ENCODE measurements around the gene ZNF775.

Gene ZNF775

DNA sequence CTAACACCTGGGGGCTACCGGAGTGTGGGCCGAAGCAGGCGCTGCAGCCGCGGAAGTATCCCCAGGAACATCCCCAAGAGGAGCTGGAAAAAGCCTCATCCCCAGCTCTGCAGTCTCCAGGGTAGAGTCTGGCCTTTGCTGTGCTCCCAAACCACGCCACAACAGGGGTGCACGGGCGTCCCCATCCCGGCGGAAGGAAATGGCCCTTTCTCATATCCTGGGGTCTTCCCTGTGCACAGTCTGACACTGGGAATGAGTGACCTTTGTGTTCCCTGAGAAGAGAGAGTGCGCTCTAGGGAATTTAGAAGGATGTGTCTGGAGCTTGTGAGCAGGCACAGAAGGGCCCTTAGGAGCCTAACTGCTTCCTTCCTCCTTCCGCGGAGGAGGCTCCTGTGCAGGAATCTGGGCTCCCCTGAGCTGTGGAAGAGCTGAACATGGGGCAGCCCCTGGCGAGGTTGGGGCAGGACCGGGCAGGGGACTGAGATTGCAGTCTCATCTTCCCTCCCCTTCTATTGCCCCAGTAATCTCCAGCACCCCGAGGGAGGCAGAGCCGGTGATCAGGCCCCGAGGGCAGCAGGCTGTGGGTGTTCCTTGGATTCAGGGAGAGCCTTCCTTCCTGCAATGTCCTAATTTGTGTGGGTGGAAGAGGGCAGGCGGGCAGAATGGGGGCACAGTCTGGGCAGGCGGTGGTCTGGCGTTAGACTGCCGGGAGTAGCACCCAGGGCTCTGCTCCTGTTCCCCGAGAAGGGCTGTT, 9.2 kb upstream of the ZNF775 start:
- no peak for DNase-seq

DNA sequence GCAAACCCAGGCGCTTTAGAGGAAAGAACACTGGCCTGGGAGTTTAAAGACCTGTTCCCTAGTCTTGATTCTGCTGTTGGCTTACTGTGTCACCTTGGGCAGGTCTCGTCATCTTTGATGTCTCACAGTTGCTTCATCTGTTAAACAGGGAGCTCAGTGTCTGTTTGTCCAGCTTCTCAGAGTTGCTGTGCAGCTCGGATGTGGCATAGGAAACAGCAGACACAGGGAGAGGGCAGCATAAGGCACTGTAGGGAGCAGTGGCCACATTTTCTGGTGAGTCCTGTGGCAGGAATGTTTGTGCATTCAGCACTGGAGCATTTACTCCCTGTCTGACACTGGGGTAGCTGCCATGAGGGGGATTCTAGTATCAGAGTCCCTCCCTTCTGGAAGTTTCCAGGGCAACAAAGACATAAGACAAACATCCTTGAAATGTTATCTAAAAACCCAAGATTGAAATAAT, 8.5 kb upstream of the ZNF775 start:
- DNase-seq: no peak

DNA sequence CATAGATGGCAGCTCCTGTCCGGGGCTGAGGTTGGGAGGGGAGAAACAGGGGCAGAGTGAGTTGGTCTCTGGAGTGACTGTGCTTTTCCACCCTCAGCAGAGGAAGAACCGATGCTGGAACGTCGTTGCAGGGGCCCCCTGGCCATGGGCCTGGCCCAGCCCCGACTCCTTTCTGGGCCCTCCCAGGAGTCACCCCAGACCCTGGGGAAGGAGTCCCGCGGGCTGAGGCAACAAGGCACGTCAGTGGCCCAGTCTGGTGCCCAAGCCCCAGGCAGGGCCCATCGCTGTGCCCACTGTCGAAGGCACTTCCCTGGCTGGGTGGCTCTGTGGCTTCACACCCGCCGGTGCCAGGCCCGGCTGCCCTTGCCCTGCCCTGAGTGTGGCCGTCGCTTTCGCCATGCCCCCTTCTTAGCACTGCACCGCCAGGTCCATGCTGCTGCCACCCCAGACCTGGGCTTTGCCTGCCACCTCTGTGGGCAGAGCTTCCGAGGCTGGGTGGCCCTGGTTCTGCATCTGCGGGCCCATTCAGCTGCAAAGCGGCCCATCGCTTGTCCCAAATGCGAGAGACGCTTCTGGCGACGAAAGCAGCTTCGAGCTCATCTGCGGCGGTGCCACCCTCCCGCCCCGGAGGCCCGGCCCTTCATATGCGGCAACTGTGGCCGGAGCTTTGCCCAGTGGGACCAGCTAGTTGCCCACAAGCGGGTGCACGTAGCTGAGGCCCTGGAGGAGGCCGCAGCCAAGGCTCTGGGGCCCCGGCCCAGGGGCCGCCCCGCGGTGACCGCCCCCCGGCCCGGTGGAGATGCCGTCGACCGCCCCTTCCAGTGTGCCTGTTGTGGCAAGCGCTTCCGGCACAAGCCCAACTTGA, 7.8 kb upstream of the ZNF775 start:
- no peak for DNase-seq

DNA sequence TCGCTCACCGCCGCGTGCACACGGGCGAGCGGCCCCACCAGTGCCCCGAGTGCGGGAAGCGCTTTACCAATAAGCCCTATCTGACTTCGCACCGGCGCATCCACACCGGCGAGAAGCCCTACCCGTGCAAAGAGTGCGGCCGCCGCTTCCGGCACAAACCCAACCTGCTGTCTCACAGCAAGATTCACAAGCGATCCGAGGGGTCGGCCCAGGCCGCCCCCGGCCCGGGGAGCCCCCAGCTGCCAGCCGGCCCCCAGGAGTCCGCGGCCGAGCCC, 7.2 kb upstream of the ZNF775 start:
- no peak for DNase-seq

DNA sequence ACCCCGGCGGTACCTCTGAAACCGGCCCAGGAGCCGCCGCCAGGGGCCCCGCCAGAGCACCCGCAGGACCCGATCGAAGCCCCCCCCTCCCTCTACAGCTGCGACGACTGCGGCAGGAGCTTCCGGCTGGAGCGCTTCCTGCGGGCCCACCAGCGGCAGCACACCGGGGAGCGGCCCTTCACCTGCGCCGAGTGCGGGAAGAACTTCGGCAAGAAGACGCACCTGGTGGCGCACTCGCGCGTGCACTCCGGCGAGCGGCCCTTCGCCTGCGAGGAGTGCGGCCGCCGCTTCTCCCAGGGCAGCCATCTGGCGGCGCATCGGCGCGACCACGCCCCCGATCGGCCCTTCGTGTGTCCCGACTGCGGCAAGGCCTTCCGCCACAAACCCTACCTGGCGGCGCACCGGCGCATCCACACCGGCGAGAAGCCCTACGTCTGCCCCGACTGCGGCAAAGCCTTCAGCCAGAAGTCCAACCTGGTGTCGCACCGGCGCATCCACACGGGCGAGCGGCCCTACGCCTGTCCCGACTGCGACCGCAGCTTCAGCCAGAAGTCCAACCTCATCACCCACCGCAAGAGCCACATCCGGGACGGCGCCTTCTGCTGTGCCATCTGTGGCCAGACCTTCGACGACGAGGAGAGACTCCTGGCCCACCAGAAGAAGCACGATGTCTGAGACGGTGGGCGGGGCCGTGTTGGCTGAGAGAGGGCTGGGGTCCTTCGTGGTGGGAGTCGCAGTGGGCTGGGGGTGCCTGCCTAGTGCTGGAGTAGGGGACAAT, 6.7 kb upstream of the ZNF775 start:
- DNase-seq: no peak

DNA sequence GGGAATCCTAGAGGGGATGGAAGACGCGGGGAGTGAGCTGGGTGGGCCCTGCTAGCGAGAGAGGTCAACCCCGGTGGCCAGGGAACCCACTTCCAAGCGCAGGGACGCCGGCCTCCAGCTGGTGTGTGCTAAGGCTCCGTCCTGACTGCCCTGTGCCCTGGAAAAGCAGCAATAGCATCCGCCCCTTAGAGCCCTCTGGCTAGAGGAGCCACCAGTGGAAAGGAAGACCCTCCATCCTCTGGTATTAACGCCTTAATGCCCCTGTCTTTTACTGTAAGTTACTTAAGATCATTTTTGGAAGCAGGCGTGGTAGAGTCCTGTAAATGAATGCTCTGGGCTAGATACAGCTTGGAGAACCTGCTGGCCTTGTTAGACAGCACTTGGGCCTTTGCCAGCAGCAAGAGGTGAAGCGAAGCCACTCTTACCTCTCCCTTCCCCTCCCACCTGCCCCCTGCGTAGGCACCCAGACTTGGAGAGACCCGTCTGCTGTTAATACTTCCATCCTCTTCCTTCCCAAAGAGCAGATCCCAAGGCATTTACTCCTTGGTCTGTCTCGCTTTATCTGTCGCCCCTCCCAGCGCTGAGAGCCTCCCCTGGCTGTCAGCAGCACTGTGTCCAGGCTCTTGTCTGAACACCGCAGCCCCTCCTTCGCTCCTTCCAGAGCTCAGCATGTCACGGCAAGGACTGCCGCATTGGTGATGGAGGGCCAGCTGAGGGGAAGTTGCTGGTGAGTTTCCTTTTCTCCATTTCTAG, 5.9 kb upstream of the ZNF775 start:
- no peak for DNase-seq

DNA sequence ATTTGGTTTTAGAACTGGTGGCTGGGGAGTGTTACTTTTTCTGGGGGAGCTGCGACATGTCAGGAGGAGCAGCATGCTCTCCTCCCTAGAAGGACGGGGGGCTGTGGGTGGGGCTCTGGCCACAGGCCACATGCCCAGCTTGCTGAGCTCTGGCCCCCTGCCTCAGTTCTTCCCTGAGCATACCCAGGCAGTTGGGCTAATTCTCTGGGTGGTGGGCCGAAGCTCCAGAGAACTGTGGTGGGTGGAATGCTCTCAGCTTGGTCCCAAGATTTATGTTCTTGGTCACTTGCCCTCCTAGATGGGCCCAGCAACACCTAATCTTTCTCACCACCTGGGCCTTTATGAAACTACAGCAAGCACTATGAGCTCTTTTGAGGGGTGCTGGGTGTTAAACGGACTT, 5.1 kb upstream of the ZNF775 start:
- DNase-seq: no peak

DNA sequence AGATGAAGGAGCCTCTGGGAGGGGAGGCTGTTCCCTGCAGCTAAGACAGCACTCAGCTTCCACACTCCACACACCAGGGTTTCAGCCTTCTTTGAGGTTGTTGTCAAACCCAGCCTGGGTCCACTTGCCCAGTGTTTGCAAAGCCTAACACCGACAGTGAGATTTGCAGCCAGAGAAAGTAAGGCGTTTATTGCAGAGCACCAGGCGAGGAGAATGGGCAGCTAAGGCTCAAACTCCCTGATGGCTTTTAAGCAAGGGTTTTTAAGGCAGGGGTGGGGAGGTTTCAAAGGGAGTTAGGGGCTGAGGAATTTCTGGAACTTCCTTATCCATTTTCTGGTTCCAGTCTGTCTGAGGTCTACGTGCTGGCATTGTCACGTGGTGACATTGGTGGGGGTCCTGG, 4.7 kb upstream of the ZNF775 start:
- no peak for DNase-seq

DNA sequence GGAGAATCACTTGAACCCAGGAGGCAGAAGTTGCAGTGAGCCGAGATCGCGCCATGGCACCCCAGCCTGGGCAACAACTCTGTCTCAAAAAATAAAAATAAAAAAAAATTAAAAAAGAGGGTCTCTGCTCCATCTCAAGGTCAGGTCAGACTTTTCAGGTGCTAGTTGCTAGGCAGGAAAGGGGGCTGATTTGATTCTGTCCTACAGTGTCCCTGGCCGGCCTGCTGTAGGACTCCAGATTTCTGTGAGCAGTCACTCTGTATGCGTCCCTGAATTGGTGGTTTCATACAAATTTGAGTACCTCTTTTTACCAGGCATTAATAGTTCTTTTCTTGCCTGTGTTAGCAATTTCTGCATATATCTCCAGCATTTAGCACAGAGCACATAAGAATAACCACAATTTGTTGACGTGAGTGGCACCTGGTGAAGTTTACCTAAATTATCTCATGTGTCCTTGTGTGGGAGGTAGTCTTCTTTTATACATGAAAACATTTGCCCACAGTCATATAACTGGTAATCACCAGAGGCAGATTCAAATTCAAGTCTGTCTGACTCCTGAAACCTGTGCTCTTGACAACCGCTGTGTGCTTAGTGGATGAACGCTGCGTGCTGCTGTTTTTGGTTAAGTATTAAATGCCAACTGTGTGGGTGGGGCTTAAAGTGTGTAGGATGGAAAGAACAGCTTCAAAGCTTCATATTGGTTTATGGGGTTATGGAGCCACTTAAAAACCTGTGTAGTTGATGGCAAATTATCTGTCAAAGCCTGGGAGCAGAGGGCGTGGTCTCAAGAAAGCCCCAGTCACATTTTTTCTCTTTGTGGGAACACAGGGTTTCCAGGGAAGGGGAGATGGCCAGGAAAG, 3.2 kb upstream of the ZNF775 start:
- DNase-seq: no peak

DNA sequence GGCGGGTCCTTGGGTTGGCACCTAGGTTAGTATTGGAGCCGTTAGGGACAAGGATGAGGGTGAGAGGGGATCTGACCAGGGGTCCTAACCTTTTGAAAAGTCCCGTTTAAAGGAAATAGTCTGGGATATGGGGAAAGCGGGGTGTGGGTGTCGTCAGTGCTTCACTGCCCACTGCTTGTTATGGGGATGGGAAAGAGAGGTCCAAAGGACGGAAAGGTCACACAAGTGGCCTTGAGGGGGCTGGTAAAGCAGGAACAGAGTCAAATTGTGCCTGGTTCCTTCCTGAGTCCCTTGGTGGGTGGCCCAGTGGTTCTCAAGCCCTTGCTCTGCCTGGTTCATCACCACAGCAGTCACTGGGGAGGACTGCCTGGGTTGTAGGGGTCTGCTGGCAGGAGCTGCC, 2.6 kb upstream of the ZNF775 start:
- DNase-seq: no peak

DNA sequence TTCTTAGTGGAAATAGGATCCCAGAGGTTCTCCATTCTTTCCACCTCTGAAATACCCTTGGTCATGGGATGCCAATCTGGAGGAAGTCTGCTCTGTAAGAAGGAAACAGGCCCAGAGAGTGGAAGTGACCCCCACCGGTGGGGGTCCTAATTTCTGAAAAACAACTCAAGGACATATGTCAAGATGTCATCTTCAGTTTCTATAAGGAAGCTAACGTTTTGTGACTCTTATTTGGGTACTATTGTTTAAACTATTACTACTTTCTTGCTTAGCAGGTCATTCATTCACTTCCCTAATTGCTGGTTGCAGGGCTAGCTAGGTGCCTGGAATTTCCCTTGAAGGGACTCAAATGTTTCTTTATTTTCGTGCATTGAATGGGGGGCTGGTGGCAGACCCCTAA, 1.9 kb upstream of the ZNF775 start:
- DNase-seq: no peak

DNA sequence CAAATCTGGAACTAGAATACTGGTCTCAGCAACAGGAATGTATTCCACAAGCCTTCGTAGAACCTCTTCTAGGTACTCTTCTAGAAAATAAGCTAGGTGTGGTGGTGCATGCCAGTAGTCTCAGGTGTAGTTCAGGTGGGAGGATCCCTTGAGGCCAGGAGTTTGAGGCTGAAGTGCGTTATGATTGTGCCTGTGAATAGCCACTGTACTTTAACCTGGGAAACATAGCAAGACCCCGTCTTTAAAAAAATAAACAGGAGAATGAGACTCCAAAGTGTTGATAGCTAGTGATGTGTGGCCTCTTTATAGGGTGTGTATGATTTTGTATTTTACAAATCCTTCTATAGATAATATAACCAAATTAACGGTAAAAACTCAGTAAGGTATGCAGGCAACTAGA, 1.5 kb upstream of the ZNF775 start:
- DNase-seq: no peak

DNA sequence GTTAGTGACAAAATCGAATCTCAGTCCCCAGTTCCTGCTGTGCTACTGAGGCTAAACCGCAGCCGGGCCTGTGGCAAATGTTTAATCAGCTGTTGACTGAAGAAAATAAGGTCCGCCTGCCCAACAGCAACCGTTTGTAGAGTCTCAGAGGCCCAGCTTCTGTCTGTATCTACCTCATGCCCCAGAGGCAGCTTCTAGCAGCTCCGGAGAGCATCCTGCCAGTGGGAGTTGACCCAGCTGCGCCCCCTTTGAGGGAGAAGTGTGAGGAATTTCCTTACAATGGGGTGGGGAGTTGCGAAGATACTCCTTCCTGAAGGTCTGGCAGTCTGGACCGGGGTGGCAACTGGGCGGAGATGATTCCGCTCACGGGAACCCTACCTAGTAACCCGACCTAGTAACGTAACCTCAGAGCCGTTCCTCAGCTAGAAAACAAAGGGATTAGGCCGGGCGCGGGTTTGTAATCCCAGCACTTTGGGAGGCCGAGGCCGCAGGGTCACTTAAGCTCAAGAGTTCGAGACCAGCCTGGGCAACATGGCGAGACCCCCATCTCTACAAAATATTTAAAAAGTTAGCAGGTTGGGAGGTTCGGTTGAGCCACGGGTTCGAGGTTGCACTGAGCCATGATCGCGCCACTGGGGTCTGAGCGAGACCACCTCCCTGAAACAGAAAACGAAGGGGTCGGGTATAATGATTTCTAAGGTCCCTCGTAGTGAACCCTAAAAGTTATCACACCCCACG, 846 bp upstream of the ZNF775 start:
- peak; percentile 50 for DNase-seq

DNA sequence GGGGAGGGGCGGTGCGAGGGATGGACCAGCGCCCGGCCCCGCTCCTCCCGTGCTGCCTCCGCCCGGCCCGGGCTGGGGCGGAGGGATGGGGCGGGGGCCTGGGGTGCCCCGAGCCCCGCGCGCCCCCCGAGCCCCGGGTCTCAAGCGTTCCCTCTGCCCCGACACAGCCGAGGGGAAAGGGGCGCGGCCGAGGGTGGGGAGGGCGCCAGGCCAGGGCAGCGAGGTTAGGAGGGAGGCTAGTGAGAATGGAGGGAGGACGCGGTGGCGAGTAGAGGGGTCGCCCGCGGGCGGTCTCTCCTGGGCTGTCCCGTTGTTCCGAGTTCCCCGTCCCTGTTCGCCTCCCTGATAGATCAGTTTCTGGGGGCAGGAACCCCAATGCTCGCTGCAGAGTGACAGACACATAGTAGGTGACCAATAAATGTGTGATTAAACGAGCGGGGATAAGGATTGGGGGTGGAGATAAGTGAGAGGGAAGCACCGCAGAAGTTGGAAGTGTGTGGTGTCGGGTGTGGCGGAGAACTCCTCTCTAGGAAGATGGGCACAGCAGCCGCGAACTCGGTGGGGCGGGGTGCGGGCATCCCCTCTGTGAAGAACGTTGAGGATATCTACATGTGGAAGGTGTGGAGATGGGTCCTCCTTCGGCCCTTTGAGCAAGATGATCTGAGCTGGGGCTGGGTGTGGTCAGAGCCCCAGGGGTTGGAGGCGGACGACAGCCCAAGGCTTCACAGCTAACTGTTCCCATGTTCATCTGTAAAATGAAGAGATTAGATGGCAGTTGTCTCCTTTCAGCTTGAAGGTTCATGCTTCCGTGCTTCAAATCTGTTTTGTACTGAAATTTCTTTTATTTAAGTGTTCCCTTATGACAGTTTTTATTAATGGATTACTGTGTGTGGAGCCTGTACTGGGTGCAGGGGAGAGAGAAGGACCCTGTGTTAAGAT, 580 bp downstream of the ZNF775 start:
- no peak for DNase-seq

DNA sequence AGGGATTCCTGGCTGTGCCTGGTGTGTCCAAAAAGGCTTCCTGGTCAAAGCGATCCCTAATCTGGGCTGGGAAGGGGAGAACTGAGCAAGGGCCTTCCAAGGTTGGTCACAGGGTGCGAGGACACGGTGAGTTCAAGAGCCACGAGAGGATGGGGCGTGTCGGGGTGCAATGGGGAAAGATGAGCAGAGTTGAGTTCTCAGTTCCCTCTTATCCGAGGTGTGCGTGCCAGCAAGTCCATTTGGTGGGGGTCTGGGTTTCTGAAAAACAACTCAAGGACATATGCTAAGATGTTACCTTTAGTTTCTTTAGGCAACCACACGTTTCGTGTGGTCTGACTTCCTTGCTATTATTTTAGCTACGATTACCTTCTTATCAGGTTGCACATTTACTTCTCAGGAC, 1.3 kb downstream of the ZNF775 start:
- DNase-seq: no peak

DNA sequence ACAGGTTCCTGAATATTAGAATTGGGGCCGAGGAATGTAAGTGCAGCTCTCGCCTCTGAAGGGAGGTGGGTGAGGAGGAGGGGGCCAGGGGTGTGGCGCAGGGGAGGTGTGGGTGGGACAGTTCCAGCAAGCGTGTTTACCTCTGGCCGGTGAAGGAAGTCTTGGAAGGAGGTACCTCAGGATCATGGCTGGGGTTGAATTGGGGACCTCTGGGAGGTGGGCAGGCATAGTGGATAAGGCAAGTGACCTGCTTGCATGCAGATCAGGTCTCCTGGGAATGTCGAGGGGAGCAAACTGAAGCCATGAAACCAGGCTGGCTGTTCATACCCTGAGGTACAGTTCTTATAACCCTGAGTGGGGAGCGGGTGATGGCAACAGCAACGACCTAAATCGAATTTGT, 2.0 kb downstream of the ZNF775 start:
- no peak for DNase-seq

DNA sequence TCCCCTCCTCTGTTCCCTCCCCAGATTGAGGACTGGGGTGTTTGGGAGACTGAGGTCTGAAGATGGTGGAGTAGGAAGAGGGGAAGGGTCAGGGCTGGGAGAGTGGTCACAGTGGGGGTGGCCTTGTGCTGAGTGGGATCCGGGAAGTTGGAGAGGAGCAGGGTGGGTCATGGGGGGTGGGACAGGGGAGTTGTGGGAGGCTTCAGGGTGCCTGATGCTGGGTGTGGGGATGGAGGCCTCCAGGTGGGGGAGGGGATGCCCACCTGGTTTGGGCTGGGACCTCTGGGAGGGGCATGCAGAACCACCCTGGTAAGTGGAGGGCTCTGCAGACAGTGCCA, 2.6 kb downstream of the ZNF775 start:
- DNase-seq: no peak

DNA sequence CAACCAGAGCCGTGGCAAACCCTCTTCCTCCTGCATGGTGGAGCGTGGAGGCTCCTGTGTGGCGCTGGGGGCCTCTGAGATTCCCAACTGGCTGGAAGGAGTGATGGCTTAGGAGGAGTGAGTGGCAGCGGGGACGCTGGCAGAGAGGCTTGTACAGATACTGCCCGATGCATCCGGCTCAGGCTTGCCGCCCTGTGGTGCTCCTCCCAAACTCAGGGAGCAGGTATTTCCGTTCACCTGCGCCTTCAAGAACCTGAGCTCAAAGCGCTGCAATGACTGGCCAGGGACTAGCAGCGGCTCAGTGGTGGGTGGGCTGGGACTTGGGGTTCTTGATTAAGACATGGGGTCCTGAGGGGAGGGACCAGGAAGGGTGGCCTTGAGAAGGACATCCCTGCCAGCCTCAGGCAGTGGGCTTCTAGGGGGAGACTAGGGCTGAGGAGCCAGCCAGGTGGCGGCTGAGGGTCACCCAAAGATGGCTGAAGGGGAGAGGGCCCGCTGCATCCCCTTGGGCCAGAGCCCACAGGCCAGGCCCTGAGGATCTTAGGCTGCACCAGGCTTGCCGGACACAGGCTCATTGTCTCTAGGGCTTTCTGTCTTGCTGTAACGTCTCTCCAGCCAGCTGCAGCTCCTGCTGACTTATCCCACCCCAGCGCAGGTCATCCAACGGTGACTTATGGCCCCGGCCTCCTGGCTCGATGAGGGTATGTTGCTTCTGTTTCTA, 3.2 kb downstream of the ZNF775 start:
- no peak for DNase-seq

DNA sequence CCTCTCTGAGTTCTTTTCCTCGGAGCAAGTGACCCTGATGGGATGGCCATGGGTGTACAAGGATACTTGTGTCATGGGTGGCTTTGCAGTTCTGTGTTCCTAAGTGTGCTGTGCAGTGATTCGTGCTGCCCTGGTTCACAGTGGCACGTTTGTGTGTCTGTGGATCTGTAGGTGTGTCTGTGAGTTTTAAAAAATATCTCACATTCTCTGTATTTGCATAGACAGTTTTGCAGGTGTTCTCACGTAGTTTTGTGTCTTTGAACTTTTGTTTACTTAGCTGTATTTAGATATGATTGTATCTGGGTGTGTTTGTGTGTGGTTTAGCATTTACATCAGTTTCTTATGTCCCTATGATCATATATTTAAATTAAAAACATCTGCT, 3.7 kb downstream of the ZNF775 start:
- DNase-seq: no peak
